GM12801 (cell line): Measurements from ENCODE around the gene NUDT11.

Experiments used
- CTCF ChIP-seq: IDR thresholded peaks from one replicate; pipeline ENCODE4 v1.5.1; 2011; ENCODE audit warnings: control low read depth; ENCODE audit not compliant: insufficient read length; ENCODE audit errors: extremely low read depth

Gene NUDT11

GRCh38 chrX:51496501-51497291, at the start of gene NUDT11:
TSS of gene NUDT11 (minus strand) at chrX:51496592. CDS start at chrX:51496444, 148 bp downstream.
- no peak for TF ChIP-seq CTCF

- TF ChIP-seq CTCF: no peak
Measured at GRCh38 chrX:51520393-51520792, 24.0 kb upstream of the NUDT11 start.

GRCh38 chrX:51507551-51507950, 11.2 kb upstream of the NUDT11 start:
- TF ChIP-seq CTCF: no peak

- no peak for TF ChIP-seq CTCF
Measured at GRCh38 chrX:51494409-51494808, 2.0 kb downstream of the NUDT11 start.

- no peak for TF ChIP-seq CTCF
Measured at GRCh38 chrX:51487960-51488267, 8.5 kb downstream of the NUDT11 start.

GRCh38 chrX:51484616-51485015, 11.8 kb downstream of the NUDT11 start:
- TF ChIP-seq CTCF: no peak

GRCh38 chrX:51476930-51477329, 19.5 kb downstream of the NUDT11 start:
- no peak for TF ChIP-seq CTCF
